Mammary epithelial cell (primary cell): Measurements from ENCODE around the gene DAB2.
"Not testable (repeated sequence)": the region's sequence is repeated elsewhere in the genome, so short reads cannot be mapped to it uniquely, and the experiment has no call there.

ENCODE experiments used
- CTCF ChIP-seq, 2 donors: IDR thresholded peaks in 1 of 2; conservative IDR thresholded peaks in 1 of 2; 2 replicates each; pipeline ENCODE4 v1.5.1; 2011 to 2012; ENCODE audit warnings: inconsistent platforms in 2 of 2, low read length in 2 of 2, mild to moderate bottlenecking in 2 of 2, control low read depth in 1 of 2, low read depth in 1 of 2; ENCODE audit not compliant: insufficient read depth in 1 of 2; ENCODE audit errors: extremely low read depth in 1 of 2
- EZH2 ChIP-seq: IDR thresholded peaks from 2 replicates; pipeline ENCODE4 v1.6.1; 2012; ENCODE audit warnings: low read length, inconsistent platforms, borderline replicate concordance

GRCh38 chr5:39403761-39404160, 21.0 kb downstream of the DAB2 start:
- not testable (repeated sequence) for TF ChIP-seq CTCF (conservative IDR thresholded peaks at IDR 0.05 in 1 of 2, IDR thresholded peaks at IDR 0.05 in 1 of 2; ENCODE audit: extremely low read depth in 1 of 2, insufficient read depth in 1 of 2, low read depth in 1 of 2, low read length in 2 of 2); EZH2
